DOHH2 (cell line): ENCODE data around the gene FASTKD2.

Experiments
- H3F3A ChIP-seq: fragments of 200-600 bp; sonication (generic), shearing (Covaris generic); 2 replicates; pipeline ENCODE4 v1.6.0; 2016; ENCODE audit warnings: antibody characterized with exemption, mild to moderate bottlenecking; ENCODE audit not compliant: control insufficient read depth, insufficient read depth
- H3K27ac ChIP-seq: fragments of 200-600 bp; sonication (generic); 2 replicates; pipeline ENCODE4 v1.5.1; 2014; ENCODE audit warnings: low read depth, mild to moderate bottlenecking, low read length, moderate library complexity
- H3K27me3 ChIP-seq: fragments of 200-600 bp; sonication (generic); 2 replicates; pipeline ENCODE4 v1.6.1; 2014; ENCODE audit warnings: mild to moderate bottlenecking, low read length, mixed read lengths; ENCODE audit not compliant: control insufficient read depth
- H3K36me3 ChIP-seq: fragments of 200-600 bp; sonication (generic); 2 replicates; pipeline ENCODE4 v1.6.1; 2014; ENCODE audit warnings: mild to moderate bottlenecking, low read length, moderate library complexity, mixed read lengths; ENCODE audit not compliant: control insufficient read depth
- H3K4me1 ChIP-seq: fragments of 200-600 bp; sonication (generic); 2 replicates; pipeline ENCODE4 v1.6.1; 2014; ENCODE audit warnings: mild to moderate bottlenecking, low read length, mixed read lengths; ENCODE audit not compliant: control insufficient read depth
- H3K4me2 ChIP-seq: fragments of 200-600 bp; sonication (generic); 2 replicates; pipeline ENCODE4 v1.6.0; 2014; ENCODE audit warnings: mild to moderate bottlenecking, low read length, moderate library complexity
- H3K4me3 ChIP-seq: fragments of 200-600 bp; sonication (generic); 2 replicates; pipeline ENCODE4 v1.5.1; 2014; ENCODE audit warnings: mild to moderate bottlenecking, low read length, mixed read lengths
- H3K79me2 ChIP-seq: fragments of 200-600 bp; sonication (generic); 2 replicates; pipeline ENCODE4 v1.6.1; 2014; ENCODE audit warnings: mild to moderate bottlenecking, low read length, mixed read lengths; ENCODE audit not compliant: control insufficient read depth
- H3K9me2 ChIP-seq: fragments of 200-600 bp; sonication (generic); replicated peaks from 2 replicates; pipeline ENCODE4 v1.6.1; 2014; ENCODE audit warnings: mild to moderate bottlenecking, low read length, mixed read lengths; ENCODE audit not compliant: control insufficient read depth
- H3K9me3 ChIP-seq: fragments of 200-600 bp; sonication (generic); 2 replicates; pipeline ENCODE4 v1.6.1; 2014; ENCODE audit warnings: antibody characterized with exemption, low read length, mixed read lengths; ENCODE audit not compliant: control insufficient read depth, insufficient read depth
- H4K20me1 ChIP-seq: fragments of 200-600 bp; sonication (generic); 2 replicates; pipeline ENCODE4 v1.6.0; 2014; ENCODE audit warnings: low read depth, mild to moderate bottlenecking, antibody characterized with exemption, low read length, moderate library complexity; ENCODE audit not compliant: control insufficient read depth, insufficient read depth
- EZH2phosphoT487 ChIP-seq: fragments of 200-600 bp; sonication (generic); IDR thresholded peaks from 2 replicates; pipeline ENCODE4 v1.6.1; 2017; ENCODE audit warnings: borderline replicate concordance, mild to moderate bottlenecking, antibody characterized with exemption, low read length, moderate library complexity, mixed read lengths
- TF ChIP-seq, protein P1 (sequence below): fragments of 200-600 bp; sonication (generic); IDR thresholded peaks from one replicate; pipeline ENCODE4 v1.5.1; 2014; ENCODE audit warnings: antibody characterized with exemption, mild to moderate bottlenecking, low read depth, low read length; ENCODE audit not compliant: poor library complexity, severe bottlenecking

Gene FASTKD2

DNA sequence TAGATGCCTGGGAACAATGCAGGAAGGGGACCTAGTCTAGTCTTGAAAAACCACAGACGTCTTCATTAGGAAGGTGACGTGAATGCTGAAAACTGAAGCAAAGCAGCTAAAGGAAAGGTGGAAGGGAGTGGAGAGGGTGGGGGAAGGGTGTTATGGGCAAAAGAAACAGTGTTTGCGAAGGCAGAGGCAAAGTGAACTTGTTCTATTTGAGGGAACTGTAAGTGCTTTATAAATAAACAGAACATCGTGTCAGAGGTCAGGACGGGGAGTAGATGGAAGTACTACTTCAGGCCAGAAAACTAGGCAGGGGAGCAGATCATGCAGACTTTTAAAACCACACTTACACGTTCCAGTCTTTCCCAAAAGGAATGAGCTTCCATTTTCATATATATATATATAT is 57.8 kb downstream of the FASTKD2 start:
- H3K9me3 ChIP-seq, result no peaks in the 10 kb centered on the region
- H4K20me1 ChIP-seq, result no peaks in the 10 kb centered on the region
- no peaks in the 10 kb centered on the region for H3F3A ChIP-seq
- H3K4me3 ChIP-seq, result no peak overlapping the region
- no peaks in the 10 kb centered on the region for H3K9me2 ChIP-seq
- no peak overlapping the region for H3K4me2 ChIP-seq
- peaks cover 4% of the 10 kb centered on the region for H3K27me3 ChIP-seq
- H3K27ac ChIP-seq, result no peak overlapping the region
- no peaks in the 10 kb centered on the region for H3K36me3 ChIP-seq
- TF ChIP-seq, protein P1, sequence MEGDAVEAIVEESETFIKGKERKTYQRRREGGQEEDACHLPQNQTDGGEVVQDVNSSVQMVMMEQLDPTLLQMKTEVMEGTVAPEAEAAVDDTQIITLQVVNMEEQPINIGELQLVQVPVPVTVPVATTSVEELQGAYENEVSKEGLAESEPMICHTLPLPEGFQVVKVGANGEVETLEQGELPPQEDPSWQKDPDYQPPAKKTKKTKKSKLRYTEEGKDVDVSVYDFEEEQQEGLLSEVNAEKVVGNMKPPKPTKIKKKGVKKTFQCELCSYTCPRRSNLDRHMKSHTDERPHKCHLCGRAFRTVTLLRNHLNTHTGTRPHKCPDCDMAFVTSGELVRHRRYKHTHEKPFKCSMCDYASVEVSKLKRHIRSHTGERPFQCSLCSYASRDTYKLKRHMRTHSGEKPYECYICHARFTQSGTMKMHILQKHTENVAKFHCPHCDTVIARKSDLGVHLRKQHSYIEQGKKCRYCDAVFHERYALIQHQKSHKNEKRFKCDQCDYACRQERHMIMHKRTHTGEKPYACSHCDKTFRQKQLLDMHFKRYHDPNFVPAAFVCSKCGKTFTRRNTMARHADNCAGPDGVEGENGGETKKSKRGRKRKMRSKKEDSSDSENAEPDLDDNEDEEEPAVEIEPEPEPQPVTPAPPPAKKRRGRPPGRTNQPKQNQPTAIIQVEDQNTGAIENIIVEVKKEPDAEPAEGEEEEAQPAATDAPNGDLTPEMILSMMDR, result no peak
- TF ChIP-seq EZH2phosphoT487, result no peak
- H3K79me2 ChIP-seq, result no peaks in the 10 kb centered on the region
- H3K4me1 ChIP-seq, result no peaks in the 10 kb centered on the region

- no peaks in the 10 kb centered on the region for H3K4me1 ChIP-seq
- no peaks in the 10 kb centered on the region for H3F3A ChIP-seq
- H3K4me2 ChIP-seq, result no peak overlapping the region
- H3K27ac ChIP-seq, result no peak overlapping the region
- H3K36me3 ChIP-seq, result no peaks in the 10 kb centered on the region
- no peak overlapping the region for H3K4me3 ChIP-seq
- peaks cover 4% of the 10 kb centered on the region for H3K27me3 ChIP-seq
- no peak for TF ChIP-seq EZH2phosphoT487
- TF ChIP-seq, protein P1, result no peak
- H3K79me2 ChIP-seq, result no peaks in the 10 kb centered on the region
- no peaks in the 10 kb centered on the region for H3K9me3 ChIP-seq
- H3K9me2 ChIP-seq, result no peaks in the 10 kb centered on the region
- H4K20me1 ChIP-seq, result no peaks in the 10 kb centered on the region
Observed at GRCh38 chr2:206824087-206824618, 58.7 kb downstream of the FASTKD2 start.

GRCh38 chr2:206824993-206825392 is 59.6 kb downstream of the FASTKD2 start:
- H3K9me3 ChIP-seq, result no peaks in the 10 kb centered on the region

More at GRCh38 chr2:206824993-206825392, 59.6 kb downstream of the FASTKD2 start:
- Histone ChIP-seq H3K4me2 (no peak overlapping the region), H3K36me3 (no peaks in the 10 kb centered on the region), H4K20me1 (no peaks in the 10 kb centered on the region), H3K4me1 (no peaks in the 10 kb centered on the region), H3K9me2 (no peaks in the 10 kb centered on the region), H3K27me3 (peaks cover 4% of the 10 kb centered on the region), H3K79me2 (no peaks in the 10 kb centered on the region), H3K4me3 (no peak overlapping the region), H3K27ac (no peak overlapping the region), H3F3A (no peaks in the 10 kb centered on the region)
- TF ChIP-seq, protein P1, result no peak
- no peak for TF ChIP-seq EZH2phosphoT487
